ENCODE measurements around the gene NEU2.

- TF ChIP-seq CTCF (IDR thresholded peaks at IDR 0.05) (no peak), POLR2A (IDR thresholded peaks at IDR 0.05) (no peak)
Measured at GRCh38 chr2:232982926-232983668, 49.4 kb upstream of the NEU2 start.

All from heart left ventricle (tissue), 13 donors.